HCT116 (cell line): ENCODE measurements around the gene IGFLR1. TPM values are rescaled to one million over a fixed set of nuclear protein-coding genes. Genes with fewer than 3 reads are reported as not detected.

Source experiments
- ATAC-seq: fragments of 200-7000 bp; cut with Tn5 transposase; 2 replicates; pipeline ENCODE4 v1.9.1; 2020; ENCODE audit warnings: mild to moderate bottlenecking, moderate library complexity
- BruUV-seq: library from RNA; stranded (reverse); fragments of 400-500 nt; replicated peaks from 2 replicates; lab custom pipeline; 2021; lab: Mats Ljungman, UMichigan
- CTCF ChIA-PET: fragments of 300-600 bp; sonication (Branson Sonifier 250); formaldehyde crosslinking; loops from one replicate; lab custom pipeline; 2021; ENCODE audit warnings: antibody characterized with exemption; lab: Charles Lee
- POLR2A ChIA-PET: fragments of 300-600, 350-600 bp; sonication (Branson Sonifier 250); formaldehyde crosslinking; loops from one replicate; lab custom pipeline; 2021; ENCODE audit warnings: antibody characterized with exemption; lab: Charles Lee
- RAD21 ChIA-PET, 2 experiments: fragments of 300-600 bp; sonication (Branson Sonifier 250); formaldehyde crosslinking; loops; one replicate each; lab custom pipeline; 2023; ENCODE audit warnings: low total read pairs in 2 of 2; ENCODE audit not compliant: uncharacterized antibody in 2 of 2, unreplicated experiment in 2 of 2, low non-redundant PET in 1 of 2; lab: Charles Lee
- DNase-seq: peaks from one replicate; pipeline ENCODE4 v3.0.0-alpha.2; 2010; ENCODE audit warnings: low read depth, low spot score
- H2AFZ ChIP-seq: fragments of 200-600 bp; shearing (Covaris generic), sonication (generic); 2 replicates; pipeline ENCODE4 v1.6.1; 2017; ENCODE audit warnings: low read depth, mixed run types, mixed read lengths, antibody characterized with exemption, low read length; ENCODE audit not compliant: poor library complexity, severe bottlenecking
- H3K27ac ChIP-seq: 2 replicates; pipeline ENCODE4 v1.5.1; 2012; ENCODE audit warnings: low read depth, low read length
- H3K27me3 ChIP-seq: fragments of 200-600 bp; sonication (generic); 2 replicates; pipeline ENCODE4 v1.6.1; 2016; ENCODE audit warnings: mixed run types, low read length, mixed read lengths; ENCODE audit not compliant: insufficient read depth
- H3K36me3 ChIP-seq, 2 experiments: fragments of 200-500 bp in 1 of 2; fragments of 200-600 bp in 1 of 2; sonication (Bioruptor generic) in 1 of 2; sonication (generic) in 1 of 2; 2 replicates each; pipeline versions ENCODE4 v1.5.1 to v1.6.1; 2014 to 2016; ENCODE audit warnings: low read length in 2 of 2, inconsistent platforms in 1 of 2, mixed read lengths in 1 of 2, mixed run types in 1 of 2; ENCODE audit not compliant: insufficient read depth in 2 of 2, control insufficient read depth in 1 of 2
- H3K4me1 ChIP-seq, 2 experiments: fragments of 200-600 bp in 1 of 2; sonication (generic) in 1 of 2; 2 replicates each; pipeline versions ENCODE4 v1.5.1 to v1.6.1; 2012 to 2017; ENCODE audit warnings: low read length in 2 of 2, inconsistent platforms in 1 of 2, mild to moderate bottlenecking in 1 of 2, mixed read lengths in 1 of 2, mixed run types in 1 of 2, moderate library complexity in 1 of 2; ENCODE audit not compliant: insufficient read depth in 2 of 2, control insufficient read depth in 1 of 2
- H3K4me2 ChIP-seq: fragments of 200-600 bp; sonication (generic); 2 replicates; pipeline ENCODE4 v1.6.1; 2017; ENCODE audit warnings: mixed run types, low read length, mixed read lengths
- H3K4me3 ChIP-seq, 2 experiments: fragments of 200-600 bp in 1 of 2; sonication (generic) in 1 of 2; replicated peaks in 1 of 2; 2 replicates each; pipeline ENCODE4 v1.5.1; 2011 to 2016; ENCODE audit warnings: low read length in 2 of 2, control low read depth in 1 of 2, low read depth in 1 of 2, mild to moderate bottlenecking in 1 of 2, mixed read lengths in 1 of 2, mixed run types in 1 of 2
- H3K79me2 ChIP-seq: fragments of 200-600 bp; sonication (generic); 2 replicates; pipeline ENCODE4 v1.6.1; 2017; ENCODE audit warnings: mild to moderate bottlenecking, mixed run types, low read length, moderate library complexity, mixed read lengths; ENCODE audit not compliant: insufficient read depth
- H3K9ac ChIP-seq: fragments of 200-600 bp; sonication (generic); 2 replicates; pipeline ENCODE4 v1.6.1; 2016; ENCODE audit warnings: low read length, mixed read lengths
- H3K9me2 ChIP-seq: fragments of 200-600 bp; sonication (generic), shearing (Covaris generic); 2 replicates; pipeline ENCODE4 v1.6.1; 2017; ENCODE audit warnings: mixed run types, mild to moderate bottlenecking, moderate library complexity; ENCODE audit not compliant: insufficient read depth
- H3K9me3 ChIP-seq, 2 experiments: fragments of 200-500 bp in 1 of 2; fragments of 200-600 bp in 1 of 2; sonication (Bioruptor generic) in 1 of 2; sonication (generic) in 1 of 2; 2 replicates each; pipeline ENCODE4 v1.6.1; 2014 to 2017; ENCODE audit warnings: low read length in 2 of 2, mixed read lengths in 2 of 2, inconsistent platforms in 1 of 2, low read depth in 1 of 2, mild to moderate bottlenecking in 1 of 2, mixed run types in 1 of 2, moderate library complexity in 1 of 2; ENCODE audit not compliant: control insufficient read depth in 1 of 2, insufficient read depth in 1 of 2
- H4K20me1 ChIP-seq: fragments of 200-600 bp; sonication (generic), shearing (Covaris generic); 2 replicates; pipeline ENCODE4 v1.6.1; 2017; ENCODE audit warnings: mixed run types, mild to moderate bottlenecking, moderate library complexity; ENCODE audit not compliant: insufficient read depth
- CEBPB ChIP-seq: IDR thresholded peaks from 2 replicates; pipeline ENCODE4 v1.6.1; 2012; ENCODE audit warnings: low read depth
- CTCF ChIP-seq, 3 experiments: fragments of 200-600 bp in 1 of 3; sonication (generic) in 1 of 3; IDR thresholded peaks in 2 of 3; conservative IDR thresholded peaks in 1 of 3; 2 replicates each; pipeline ENCODE4 v1.5.1; 2012 to 2017; ENCODE audit warnings: low read depth in 2 of 3, low read length in 2 of 3, antibody characterized with exemption in 1 of 3, borderline replicate concordance in 1 of 3, control low read depth in 1 of 3, mild to moderate bottlenecking in 1 of 3, mixed read lengths in 1 of 3, mixed run types in 1 of 3, moderate library complexity in 1 of 3; ENCODE audit not compliant: insufficient read depth in 1 of 3
- EZH2 ChIP-seq: fragments of 200-600 bp; sonication (generic); IDR thresholded peaks from 2 replicates; pipeline ENCODE4 v1.6.1; 2017; ENCODE audit warnings: antibody characterized with exemption, mixed run types
- FOSL1 ChIP-seq: IDR thresholded peaks from 2 replicates; pipeline ENCODE4 v1.6.1; 2012; ENCODE audit warnings: low read depth
- JUND ChIP-seq: IDR thresholded peaks from 2 replicates; pipeline ENCODE4 v1.6.1; 2012
- MAX ChIP-seq: IDR thresholded peaks from 2 replicates; pipeline ENCODE4 v1.6.1; 2012
- POLR2AphosphoS5 ChIP-seq: IDR thresholded peaks from 2 replicates; pipeline ENCODE4 v1.6.1; 2011; ENCODE audit warnings: mild to moderate bottlenecking, low read depth, low read length, moderate library complexity
- RAD21 ChIP-seq: IDR thresholded peaks from 2 replicates; pipeline ENCODE4 v1.6.1; 2012; ENCODE audit warnings: low read depth, mild to moderate bottlenecking
- SIN3A ChIP-seq: IDR thresholded peaks from 2 replicates; pipeline ENCODE4 v1.6.1; 2012; ENCODE audit warnings: low read depth
- TCF7L2 ChIP-seq: IDR thresholded peaks from 2 replicates; pipeline ENCODE4 v1.7.0; 2011; ENCODE audit warnings: borderline replicate concordance, inconsistent platforms; ENCODE audit not compliant: insufficient read depth, insufficient read length; ENCODE audit errors: extremely low read depth
- YY1 ChIP-seq: IDR thresholded peaks from 2 replicates; pipeline ENCODE4 v1.6.1; 2011; ENCODE audit warnings: low read length, low read depth, moderate library complexity, mild to moderate bottlenecking; ENCODE audit not compliant: insufficient replicate concordance; ENCODE audit errors: extremely low read depth
- ZFX ChIP-seq: fragments of 450-650 bp; IDR thresholded peaks from 2 replicates; pipeline ENCODE4 v1.6.1; 2017
- ZNF274 ChIP-seq: fragments of 200-500 bp; sonication (Bioruptor generic); IDR thresholded peaks from 2 replicates; pipeline ENCODE4 v1.6.1; 2014; ENCODE audit warnings: mild to moderate bottlenecking, low read depth, low read length, inconsistent platforms
- intact Hi-C: fragments of 100-400 bp; cut with micrococcal nuclease; formaldehyde crosslinking; loops from 2 replicates; pipeline ENCODE4 v1.10.0; 2022
- total RNA-seq: library from RNA; stranded (reverse); gene quantifications from one replicate; pipeline ENCODE4 v1.2.1, GENCODE V29; 2021; ENCODE audit not compliant: unreplicated experiment

Gene IGFLR1
- total RNA-seq, 1 experiment from 2014 or later: 8.3 TPM

- DNase-seq: no peak
- H4K20me1 ChIP-seq: no peaks in the 10 kb centered on the region
- H3K4me3 ChIP-seq: no peak overlapping the region
- no peaks in the 10 kb centered on the region for H3K9me2 ChIP-seq
- no peak for ATAC-seq
- H3K36me3 ChIP-seq: peaks cover 0 to 2% of the 10 kb centered on the region in 2 experiments; a peak in 1 of 4 replicates
- peaks cover 17% of the 10 kb centered on the region for H3K79me2 ChIP-seq
- no peak overlapping the region for H3K4me2 ChIP-seq
- peaks cover 14 to 20% of the 10 kb centered on the region in 2 experiments for H3K4me1 ChIP-seq
- TF ChIP-seq YY1: no peak
- TF ChIP-seq CEBPB: no peak
- TF ChIP-seq EZH2: no peak
- TF ChIP-seq RAD21: no peak
- no peak for TF ChIP-seq ZNF274
- TF ChIP-seq TCF7L2: no peak
- ChIA-PET CTCF (no interaction called here), RAD21 (no interaction called here), POLR2A (no interaction called here)
- no peaks in the 10 kb centered on the region for H3K9me3 ChIP-seq
- no TSS peak for BruUV-seq
- no peak overlapping the region for H2AFZ ChIP-seq
- no peak overlapping the region for H3K9ac ChIP-seq
- H3K27ac ChIP-seq: no peak overlapping the region
- intact Hi-C loops: no loop called here
- H3K27me3 ChIP-seq: no peaks in the 10 kb centered on the region
These were observed 12.9 kb upstream of the IGFLR1 start for GRCh38 chr19:35755131-35755549.

- ChIA-PET CTCF (no interaction called here), POLR2A (no interaction called here), RAD21 (no interaction called here)
- no peak overlapping the region for H3K9ac ChIP-seq
- H3K4me1 ChIP-seq: peaks cover 17 to 18% of the 10 kb centered on the region in 2 experiments
- H3K27ac ChIP-seq: no peak overlapping the region
- H4K20me1 ChIP-seq: no peaks in the 10 kb centered on the region
- peaks cover 12% of the 10 kb centered on the region for H3K79me2 ChIP-seq
- TF ChIP-seq CTCF (IDR thresholded peaks at IDR 0.05 in 2 of 3, conservative IDR thresholded peaks at IDR 0.05 in 1 of 3; ENCODE audit: borderline replicate concordance in 1 of 3, insufficient read depth in 1 of 3, low read depth in 2 of 3, low read length in 2 of 3): no peak
- no peak for TF ChIP-seq JUND
- no peak for TF ChIP-seq ZFX
- no peak for TF ChIP-seq FOSL1
- TF ChIP-seq ZNF274: no peak
- no peak for TF ChIP-seq MAX
- no peak for TF ChIP-seq SIN3A
- TF ChIP-seq POLR2AphosphoS5: no peak
- H3K9me3 ChIP-seq: no peaks in the 10 kb centered on the region
- DNase-seq: no peak
- no TSS peak for BruUV-seq
- H2AFZ ChIP-seq: no peak overlapping the region
- intact Hi-C loops: no loop called here
- no peak for ATAC-seq
- H3K9me2 ChIP-seq: no peaks in the 10 kb centered on the region
- no peaks in the 10 kb centered on the region for H3K27me3 ChIP-seq
- H3K4me2 ChIP-seq: no peak overlapping the region
- no peak overlapping the region for H3K4me3 ChIP-seq
- no peaks in the 10 kb centered on the region; a peak in 1 of 4 replicates for H3K36me3 ChIP-seq
These were observed 12.3 kb upstream of the IGFLR1 start for GRCh38 chr19:35754370-35755130.
